Right lung (tissue), 10 donors: ENCODE results near the gene ALOX5AP. TPM values are rescaled to one million over a fixed set of nuclear protein-coding genes. Genes with fewer than 3 reads are reported as not detected.

Experiments used
- DNase-seq, 2 donors: peaks; one replicate each; pipeline ENCODE4 v3.0.0-alpha.2; 2013
- long read RNA-seq, 8 donors: transcript quantifications; one replicate each; lab custom pipeline, GENCODE V29; 2026
- polyA plus RNA-seq, 5 donors: library from polyadenylated mRNA; unstranded; fragments of 120-200 nt; gene quantifications; one replicate each; pipeline versions ENCODE4 v1.2.1 to v1.2.3, GENCODE V29; 2013; ENCODE audit warnings: inconsistent platforms in 1 of 5, low replicate concordance in 1 of 5; ENCODE audit not compliant: insufficient read length in 5 of 5, insufficient read depth in 1 of 5

The ALOX5AP gene
- 1 to 10 TPM; 3.5 to 5.7 (median 4.5) TPM for polyA plus RNA-seq
- long read RNA-seq, donor 1, transcript ALOX5AP-201 (5 exons, 904 nt): major isoform, 8 of 8 reads
- long read RNA-seq, donor 1, partial matches to known transcripts: 0 of 8 reads
- long read RNA-seq, donor 1, other reads (novel, unspliced or antisense): 0 of 8 reads
- long read RNA-seq, donor 2, partial matches to known transcripts: 0 of 1 reads
- long read RNA-seq, donor 2, other reads (novel, unspliced or antisense): 0 of 1 reads
- long read RNA-seq, donor 3, partial matches to known transcripts: 0 of 3 reads
- long read RNA-seq, donor 3, other reads (novel, unspliced or antisense): 0 of 3 reads
- long read RNA-seq, donor 4, partial matches to known transcripts: 0 of 1 reads
- long read RNA-seq, donor 4, other reads (novel, unspliced or antisense): 0 of 1 reads
- long read RNA-seq, donor 5, partial matches to known transcripts: 0 of 3 reads
- long read RNA-seq, donor 5, other reads (novel, unspliced or antisense): 0 of 3 reads
- long read RNA-seq, donor 6, transcript ALOX5AP-201 (5 exons, 904 nt): major isoform, 5 of 5 reads
- long read RNA-seq, donor 6, partial matches to known transcripts: 0 of 5 reads
- long read RNA-seq, donor 6, other reads (novel, unspliced or antisense): 0 of 5 reads
- long read RNA-seq, donor 7, partial matches to known transcripts: 0 of 3 reads
- long read RNA-seq, donor 7, other reads (novel, unspliced or antisense): 0 of 3 reads
- long read RNA-seq, donor 8, partial matches to known transcripts: 0 of 2 reads
- long read RNA-seq, donor 8, other reads (novel, unspliced or antisense): 0 of 2 reads

- no peak for DNase-seq
Observed at GRCh38 chr13:30735025-30735871, at the start of gene ALOX5AP. TSS of gene ALOX5AP (plus strand) at chr13:30735543. CDS start at chr13:30735606, 63 bp downstream.

- DNase-seq: no peak
Observed at GRCh38 chr13:30685987-30686386, 49.4 kb upstream of the ALOX5AP start.

GRCh38 chr13:30687601-30688000 lies 47.7 kb upstream of the ALOX5AP start:
- no peak for DNase-seq

GRCh38 chr13:30689752-30690151 lies 45.6 kb upstream of the ALOX5AP start:
- DNase-seq: no peak

- DNase-seq: peak; percentile 83 to 92
Observed at GRCh38 chr13:30690282-30691188, 44.8 kb upstream of the ALOX5AP start.

- DNase-seq: no peak
Observed at GRCh38 chr13:30692113-30692512, 43.2 kb upstream of the ALOX5AP start.

- peak in 1 of 2 donors; percentile 45 for DNase-seq
Observed at GRCh38 chr13:30696278-30697176, 38.8 kb upstream of the ALOX5AP start.

GRCh38 chr13:30697177-30697953 lies 38.0 kb upstream of the ALOX5AP start:
- no peak for DNase-seq

GRCh38 chr13:30697996-30698401 lies 37.3 kb upstream of the ALOX5AP start:
- peak; percentile 38 to 58 for DNase-seq

- no peak for DNase-seq
Observed at GRCh38 chr13:30698488-30699005, 36.8 kb upstream of the ALOX5AP start.

- DNase-seq: no peak
Observed at GRCh38 chr13:30700364-30700763, 35.0 kb upstream of the ALOX5AP start.

GRCh38 chr13:30702006-30702405 lies 33.3 kb upstream of the ALOX5AP start:
- no peak for DNase-seq

GRCh38 chr13:30704596-30704995 lies 30.7 kb upstream of the ALOX5AP start:
- no peak for DNase-seq

GRCh38 chr13:30705680-30706079 lies 29.7 kb upstream of the ALOX5AP start:
- DNase-seq: no peak

- no peak for DNase-seq
Observed at GRCh38 chr13:30708541-30708940, 26.8 kb upstream of the ALOX5AP start.

GRCh38 chr13:30710442-30710841 lies 24.9 kb upstream of the ALOX5AP start:
- no peak for DNase-seq

- DNase-seq: no peak
Observed at GRCh38 chr13:30711375-30711774, 24.0 kb upstream of the ALOX5AP start.

GRCh38 chr13:30711837-30712236 lies 23.5 kb upstream of the ALOX5AP start:
- no peak for DNase-seq
